H9 (cell line): ENCODE measurements around the gene MAPK4. TPM values are rescaled to one million over a fixed set of nuclear protein-coding genes. Genes with fewer than 3 reads are reported as not detected.

ENCODE experiments used
- DNase-seq: peaks from one replicate; pipeline ENCODE4 v3.0.0-alpha.2; 2017
- H2AFZ ChIP-seq: one replicate; pipeline ENCODE4 v1.6.1; 2013; ENCODE audit warnings: mild to moderate bottlenecking, low read length, control low read depth, moderate library complexity
- H2AK5ac ChIP-seq: 2 replicates; pipeline ENCODE4 v1.6.1; 2013; ENCODE audit warnings: low read length, control low read depth, mixed read lengths; ENCODE audit not compliant: insufficient read length
- H2BK120ac ChIP-seq: one replicate; pipeline ENCODE4 v1.6.1; 2013; ENCODE audit warnings: low read depth, mild to moderate bottlenecking, low read length, control low read depth, inconsistent platforms; ENCODE audit not compliant: poor library complexity, severe bottlenecking
- H2BK12ac ChIP-seq: 2 replicates; pipeline ENCODE4 v1.6.1; 2013; ENCODE audit warnings: low read length, control low read depth, mixed read lengths, low read depth; ENCODE audit not compliant: insufficient read length
- H2BK15ac ChIP-seq: 2 replicates; pipeline ENCODE4 v1.6.1; 2013; ENCODE audit warnings: low read depth, low read length, control low read depth
- H2BK20ac ChIP-seq: one replicate; pipeline ENCODE4 v1.6.1; 2013; ENCODE audit warnings: low read depth, mild to moderate bottlenecking, low read length, control low read depth, inconsistent platforms; ENCODE audit not compliant: poor library complexity, severe bottlenecking
- H2BK5ac ChIP-seq: 2 replicates; pipeline ENCODE4 v1.6.1; 2013; ENCODE audit warnings: low read length, control low read depth, mixed read lengths; ENCODE audit not compliant: insufficient read length
- H3K14ac ChIP-seq: 2 replicates; pipeline ENCODE4 v1.6.1; 2013; ENCODE audit warnings: low read length, control low read depth; ENCODE audit not compliant: insufficient read depth
- H3K18ac ChIP-seq: 2 replicates; pipeline ENCODE4 v1.6.1; 2013; ENCODE audit warnings: low read depth, mild to moderate bottlenecking, mixed read lengths, low read length, control low read depth; ENCODE audit not compliant: insufficient read length
- H3K23ac ChIP-seq: 2 replicates; pipeline ENCODE4 v1.6.1; 2013; ENCODE audit warnings: low read length, control low read depth, mixed read lengths, low read depth; ENCODE audit not compliant: insufficient read length
- H3K23me2 ChIP-seq: 2 replicates; pipeline ENCODE4 v1.6.1; 2013; ENCODE audit warnings: low read depth, mild to moderate bottlenecking, mixed read lengths, low read length, control low read depth; ENCODE audit not compliant: insufficient read length, poor library complexity, severe bottlenecking
- H3K27ac ChIP-seq: 2 replicates; pipeline ENCODE4 v1.5.1; 2013; ENCODE audit warnings: low read length, control low read depth, mixed read lengths, low read depth; ENCODE audit not compliant: insufficient read length
- H3K27me3 ChIP-seq: 2 replicates; pipeline ENCODE4 v1.6.1; 2013; ENCODE audit warnings: low read length, control low read depth, inconsistent platforms; ENCODE audit not compliant: insufficient read depth
- H3K4ac ChIP-seq: 2 replicates; pipeline ENCODE4 v1.6.1; 2013; ENCODE audit warnings: low read depth, mild to moderate bottlenecking, control low read depth, inconsistent platforms, low read length, moderate library complexity
- H3K4me1 ChIP-seq: 2 replicates; pipeline ENCODE4 v1.6.1; 2013; ENCODE audit warnings: low read length, control low read depth, inconsistent platforms; ENCODE audit not compliant: insufficient read depth
- H3K4me2 ChIP-seq: 2 replicates; pipeline ENCODE4 v1.6.1; 2013; ENCODE audit warnings: low read length, control low read depth, mixed read lengths; ENCODE audit not compliant: insufficient read length, insufficient read depth
- H3K56ac ChIP-seq: 2 replicates; pipeline ENCODE4 v1.6.1; 2013; ENCODE audit warnings: low read depth, mild to moderate bottlenecking, mixed read lengths, low read length, control low read depth; ENCODE audit not compliant: insufficient read length
- H3K79me1 ChIP-seq: 2 replicates; pipeline ENCODE4 v1.6.1; 2013; ENCODE audit warnings: low read depth, mild to moderate bottlenecking, moderate library complexity, low read length, control low read depth, inconsistent platforms; ENCODE audit not compliant: insufficient read depth, poor library complexity, severe bottlenecking
- H3K79me2 ChIP-seq: 2 replicates; pipeline ENCODE4 v1.6.1; 2013; ENCODE audit warnings: low read length, control low read depth, inconsistent platforms; ENCODE audit not compliant: insufficient read depth
- H3K9ac ChIP-seq: 2 replicates; pipeline ENCODE4 v1.6.1; 2013; ENCODE audit warnings: low read length, control low read depth, mixed read lengths; ENCODE audit not compliant: insufficient read length; ENCODE audit errors: extremely low read depth
- H3K9me3 ChIP-seq: one replicate; pipeline ENCODE4 v1.6.1; 2013; ENCODE audit warnings: low read depth, low read length, inconsistent platforms; ENCODE audit not compliant: control insufficient read depth
- H3T11ph ChIP-seq: one replicate; pipeline ENCODE4 v1.6.1; 2013; ENCODE audit warnings: mild to moderate bottlenecking, low read length, control low read depth, inconsistent platforms
- H4K20me1 ChIP-seq: one replicate; pipeline ENCODE4 v1.6.1; 2013; ENCODE audit not compliant: control insufficient read depth, insufficient read length, insufficient read depth
- H4K5ac ChIP-seq: 2 replicates; pipeline ENCODE4 v1.6.1; 2013; ENCODE audit warnings: low read depth, mild to moderate bottlenecking, mixed read lengths, low read length, control low read depth; ENCODE audit not compliant: insufficient read length
- H4K8ac ChIP-seq: replicated peaks from 2 replicates; pipeline ENCODE4 v1.6.1; 2013; ENCODE audit warnings: low read length, control low read depth, mixed read lengths, low read depth; ENCODE audit not compliant: insufficient read length
- H4K91ac ChIP-seq: 2 replicates; pipeline ENCODE4 v1.6.1; 2013; ENCODE audit warnings: low read depth, mild to moderate bottlenecking, moderate library complexity, mixed read lengths, low read length, control low read depth; ENCODE audit not compliant: insufficient read length
- H3K27ac Mint-ChIP-seq, 3 experiments: 2 replicates in 2 of 3; 3 replicates in 1 of 3; pipeline ENCODE4 v1.8.0; 2020 to 2021; ENCODE audit warnings: mixed read lengths in 3 of 3, mild to moderate bottlenecking in 1 of 3, moderate library complexity in 1 of 3
- H3K27me3 Mint-ChIP-seq: 2 replicates; pipeline ENCODE4 v1.8.0; 2021; ENCODE audit warnings: low read depth, mild to moderate bottlenecking, moderate library complexity, mixed read lengths
- H3K36me3 Mint-ChIP-seq, 3 experiments: 2 replicates in 2 of 3; 3 replicates in 1 of 3; pipeline ENCODE4 v1.8.0; 2020 to 2021; ENCODE audit warnings: low read depth in 3 of 3, mixed read lengths in 3 of 3; ENCODE audit not compliant: insufficient read depth in 1 of 3
- H3K4me1 Mint-ChIP-seq, 2 experiments: 2 replicates each; pipeline ENCODE4 v1.8.0; 2020; ENCODE audit warnings: mixed read lengths in 2 of 2
- H3K4me3 Mint-ChIP-seq, 2 experiments: 2 replicates in 1 of 2; 3 replicates in 1 of 2; pipeline ENCODE4 v1.8.0; 2020 to 2021; ENCODE audit warnings: mild to moderate bottlenecking in 2 of 2, mixed read lengths in 2 of 2, moderate library complexity in 1 of 2
- H3K9me3 Mint-ChIP-seq, 2 experiments: 2 replicates in 1 of 2; 3 replicates in 1 of 2; pipeline ENCODE4 v1.8.0; 2020; ENCODE audit warnings: mild to moderate bottlenecking in 2 of 2, mixed read lengths in 2 of 2, moderate library complexity in 1 of 2
- WGBS: extraction: QIAGEN DNeasy Blood & Tissue Kit; methylation state at CpG from one replicate; pipeline ENCODE4 v1.1.7; 2013; ENCODE audit warnings: missing lambda C conversion rate, low lambda C conversion rate, mixed read lengths; ENCODE audit not compliant: insufficient read length; ENCODE audit errors: extremely low coverage; 5-methylcytosine and 5-hydroxymethylcytosine counted together
- total RNA-seq: library from RNA; stranded (reverse); gene quantifications from 2 replicates; pipeline ENCODE4 v1.2.1, GENCODE V29; 2021
- TF ChIP-seq, protein P1 (sequence below): fragments of 200-600 bp; sonication (generic); conservative IDR thresholded peaks from 3 replicates; pipeline ENCODE4 v1.8.0; 2021; ENCODE audit warnings: antibody characterized with exemption, mild to moderate bottlenecking

The MAPK4 gene
- total RNA-seq, 1 experiment from 2014 or later: 1.6 TPM

DNA sequence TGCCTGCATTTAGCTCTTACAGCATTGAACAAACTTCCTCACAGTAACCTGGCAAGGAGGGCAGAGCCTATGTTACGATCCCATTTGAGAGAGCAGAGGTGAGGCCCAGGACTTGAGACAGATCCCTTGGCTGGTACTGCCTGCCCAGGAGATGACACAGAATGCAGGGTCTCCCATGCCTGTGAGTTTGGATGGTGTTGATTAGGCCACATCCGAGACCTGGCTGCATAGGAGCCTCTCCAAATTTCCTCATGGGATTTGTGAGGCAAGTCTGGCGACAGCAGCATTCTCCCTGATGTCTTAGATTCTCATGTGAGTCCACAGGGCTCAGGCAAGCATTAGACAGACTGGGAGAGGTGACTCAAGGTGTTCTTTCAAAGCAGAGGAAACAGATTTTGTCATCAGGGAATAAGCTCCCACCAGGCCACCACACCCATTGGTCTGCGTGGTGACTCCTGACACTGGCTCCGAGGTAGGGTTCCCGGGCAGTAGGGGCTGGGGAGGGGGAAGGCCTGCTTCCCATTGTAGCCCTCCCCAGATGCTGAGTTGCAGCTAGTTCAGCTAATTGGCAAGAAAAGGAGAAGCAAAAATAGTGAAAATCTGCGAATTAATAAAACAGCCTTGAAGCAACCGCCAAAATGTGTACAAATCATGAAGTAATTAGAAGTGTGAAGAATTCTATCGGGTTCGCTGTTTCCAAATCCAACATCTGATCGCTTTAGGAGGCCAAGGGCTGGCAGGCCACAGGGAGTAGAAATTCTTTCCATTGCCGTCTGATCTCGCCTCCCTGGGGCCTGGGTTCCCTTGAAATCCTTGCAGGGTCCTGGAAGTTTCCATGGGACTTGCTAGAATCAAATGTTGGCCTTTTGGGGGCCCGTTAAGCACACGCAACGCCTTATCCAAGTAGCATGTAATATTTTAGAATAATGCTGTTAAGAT lies 68.0 kb downstream of the MAPK4 start:
- H3K23me2 ChIP-seq: no peaks in the 10 kb centered on the region
- H3K4me2 ChIP-seq: no peak overlapping the region
- H3K9ac ChIP-seq: no peak overlapping the region
- H2AK5ac ChIP-seq: no peak overlapping the region
- no peaks in the 10 kb centered on the region for H3K9me3 ChIP-seq
- peak overlapping the region in 1 of 3 experiments; percentile 25; a peak in 3 of 7 replicates for H3K27ac Mint-ChIP-seq
- no peak overlapping the region for H2BK5ac ChIP-seq
- H3T11ph ChIP-seq: no peak overlapping the region
- H3K79me1 ChIP-seq: no peaks in the 10 kb centered on the region
- no peaks in the 10 kb centered on the region; a peak in 1 of 5 replicates for H3K9me3 Mint-ChIP-seq
- no peak overlapping the region for H4K91ac ChIP-seq
- no peaks in the 10 kb centered on the region for H4K20me1 ChIP-seq
- H3K18ac ChIP-seq: no peak overlapping the region
- no peak overlapping the region for H3K56ac ChIP-seq
- H3K27ac ChIP-seq: no peak overlapping the region
- no peak overlapping the region for H3K23ac ChIP-seq
- H4K8ac ChIP-seq: no peak overlapping the region
- no CpG with 5 or more reads among the region's 16 CpGs for WGBS
- no peaks in the 10 kb centered on the region for H3K4me1 ChIP-seq
- H3K4ac ChIP-seq: no peak overlapping the region
- no peak overlapping the region for H4K5ac ChIP-seq
- H3K27me3 ChIP-seq: no peaks in the 10 kb centered on the region
- H2BK20ac ChIP-seq: no peak overlapping the region
- H3K14ac ChIP-seq: no peak overlapping the region
- H2BK12ac ChIP-seq: no peak overlapping the region
- H3K36me3 Mint-ChIP-seq: peaks cover 0 to 4% (median 3%) of the 10 kb centered on the region in 3 experiments; a peak in 4 of 7 replicates
- H2BK15ac ChIP-seq: no peak overlapping the region; the same call in 1 of the 2 replicates
- TF ChIP-seq, protein P1, sequence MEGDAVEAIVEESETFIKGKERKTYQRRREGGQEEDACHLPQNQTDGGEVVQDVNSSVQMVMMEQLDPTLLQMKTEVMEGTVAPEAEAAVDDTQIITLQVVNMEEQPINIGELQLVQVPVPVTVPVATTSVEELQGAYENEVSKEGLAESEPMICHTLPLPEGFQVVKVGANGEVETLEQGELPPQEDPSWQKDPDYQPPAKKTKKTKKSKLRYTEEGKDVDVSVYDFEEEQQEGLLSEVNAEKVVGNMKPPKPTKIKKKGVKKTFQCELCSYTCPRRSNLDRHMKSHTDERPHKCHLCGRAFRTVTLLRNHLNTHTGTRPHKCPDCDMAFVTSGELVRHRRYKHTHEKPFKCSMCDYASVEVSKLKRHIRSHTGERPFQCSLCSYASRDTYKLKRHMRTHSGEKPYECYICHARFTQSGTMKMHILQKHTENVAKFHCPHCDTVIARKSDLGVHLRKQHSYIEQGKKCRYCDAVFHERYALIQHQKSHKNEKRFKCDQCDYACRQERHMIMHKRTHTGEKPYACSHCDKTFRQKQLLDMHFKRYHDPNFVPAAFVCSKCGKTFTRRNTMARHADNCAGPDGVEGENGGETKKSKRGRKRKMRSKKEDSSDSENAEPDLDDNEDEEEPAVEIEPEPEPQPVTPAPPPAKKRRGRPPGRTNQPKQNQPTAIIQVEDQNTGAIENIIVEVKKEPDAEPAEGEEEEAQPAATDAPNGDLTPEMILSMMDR: no peak
- H3K4me1 Mint-ChIP-seq: peaks cover 22 to 33% of the 10 kb centered on the region in 2 experiments
- H2AFZ ChIP-seq: no peak overlapping the region
- no peak overlapping the region for H2BK120ac ChIP-seq
- DNase-seq: no peak
- H3K79me2 ChIP-seq: no peaks in the 10 kb centered on the region
- H3K4me3 Mint-ChIP-seq: no peak overlapping the region
- H3K27me3 Mint-ChIP-seq: peaks cover 3% of the 10 kb centered on the region
